GM12878 (cell line): Measurements from ENCODE around the gene SPATA6. TPM values are rescaled to one million over a fixed set of nuclear protein-coding genes. Genes with fewer than 3 reads are reported as not detected.

Experiments
- ATAC-seq: fragments of 200-7000 bp; cut with Tn5 transposase; 3 replicates; pipeline ENCODE4 v1.9.1; 2020; ENCODE audit warnings: mild to moderate bottlenecking, moderate library complexity
- BruUV-seq: library from RNA; stranded (reverse); fragments of 400-500 nt; replicated peaks from 2 replicates; lab custom pipeline; 2021; lab: Mats Ljungman, UMichigan
- CTCF ChIA-PET: fragments of 300-600 bp; sonication (Branson Sonifier 250); formaldehyde crosslinking; extraction: SDS; loops from one replicate; lab custom pipeline; 2021; ENCODE audit warnings: inconsistent platforms; lab: Yijun Ruan, JAX
- POLR2A ChIA-PET: fragments of 350-600 bp; formaldehyde crosslinking; extraction: SDS; loops from one replicate; lab custom pipeline; 2021; ENCODE audit warnings: inconsistent platforms; lab: Charles Lee
- RAD21 ChIA-PET: fragments of 300-600 bp; sonication (Branson Sonifier 250); formaldehyde crosslinking; loops from one replicate; lab custom pipeline; 2023; ENCODE audit warnings: antibody characterized with exemption; ENCODE audit not compliant: unreplicated experiment; lab: Charles Lee
- SMC1A ChIA-PET: fragments of 300-600 bp; sonication (Branson Sonifier 250); formaldehyde crosslinking; loops from one replicate; lab custom pipeline; 2023; ENCODE audit not compliant: unreplicated experiment, uncharacterized antibody; lab: Charles Lee
- DNase-seq: peaks from one replicate; pipeline ENCODE4 v3.0.0-alpha.2; 2011; ENCODE audit warnings: low read depth, low spot score
- FAIRE-seq: peaks from 3 replicates; lab custom pipeline; 2011; peaks lifted over from hg19 to GRCh38; lab: Jason Lieb, UNC
- H2AFZ ChIP-seq: 2 replicates; pipeline ENCODE4 v1.6.0; 2011; ENCODE audit warnings: low read depth, low read length, control low read depth; ENCODE audit not compliant: control insufficient read depth
- H3K27ac ChIP-seq: 2 replicates; pipeline ENCODE4 v1.5.1; 2011; ENCODE audit warnings: control low read depth; ENCODE audit not compliant: control insufficient read depth, insufficient read depth
- H3K27me3 ChIP-seq, 2 experiments: replicated peaks in 1 of 2; 2 replicates each; pipeline versions ENCODE4 v1.6.0 to v1.6.1; 2011; ENCODE audit warnings: low read length in 1 of 2; ENCODE audit not compliant: control insufficient read depth in 2 of 2, insufficient read depth in 2 of 2
- H3K36me3 ChIP-seq, 2 experiments: 2 replicates each; pipeline ENCODE4 v1.5.1; 2011; ENCODE audit warnings: low read length in 1 of 2; ENCODE audit not compliant: control insufficient read depth in 2 of 2, insufficient read depth in 2 of 2
- H3K4me1 ChIP-seq: 2 replicates; pipeline ENCODE4 v1.6.1; 2011; ENCODE audit warnings: mild to moderate bottlenecking, low read length, moderate library complexity, mixed read lengths; ENCODE audit not compliant: control insufficient read depth, insufficient read depth
- H3K4me2 ChIP-seq: 2 replicates; pipeline ENCODE4 v1.6.0; 2011; ENCODE audit warnings: control low read depth; ENCODE audit not compliant: control insufficient read depth, insufficient read depth
- H3K4me3 ChIP-seq: fragments of 200-600 bp; sonication (generic); 2 replicates; pipeline ENCODE4 v1.5.1; 2016
- H3K79me2 ChIP-seq: 2 replicates; pipeline ENCODE4 v1.6.0; 2011; ENCODE audit warnings: low read length; ENCODE audit not compliant: control insufficient read depth, insufficient read depth
- H3K9ac ChIP-seq: 2 replicates; pipeline ENCODE4 v1.8.0; 2011; ENCODE audit warnings: low read length, control low read depth, mixed read lengths; ENCODE audit not compliant: control insufficient read depth, insufficient read depth
- H3K9me3 ChIP-seq: replicated peaks from 3 replicates; pipeline ENCODE4 v1.5.1; 2011; ENCODE audit warnings: mild to moderate bottlenecking, low read length; ENCODE audit not compliant: control insufficient read depth, insufficient read depth
- H4K20me1 ChIP-seq: 2 replicates; pipeline ENCODE4 v1.6.0; 2011; ENCODE audit not compliant: control insufficient read depth, insufficient read depth
- CEBPB ChIP-seq, 2 experiments: fragments of 150-350 bp in 1 of 2; IDR thresholded peaks; 2 replicates each; pipeline ENCODE4 v1.6.1; 2012 to 2014; ENCODE audit warnings: low read depth in 2 of 2, low read length in 2 of 2, borderline replicate concordance in 1 of 2, inconsistent platforms in 1 of 2
- CTCF ChIP-seq, 3 experiments: IDR thresholded peaks in 2 of 3; conservative IDR thresholded peaks in 1 of 3; 2 replicates each; pipeline ENCODE4 v1.5.1; 2011; ENCODE audit warnings: low read depth in 3 of 3, low read length in 3 of 3, mild to moderate bottlenecking in 3 of 3, control low read depth in 2 of 3, moderate library complexity in 2 of 3, inconsistent platforms in 1 of 3, mixed read lengths in 1 of 3; ENCODE audit not compliant: control insufficient read depth in 2 of 3, insufficient read depth in 1 of 3; ENCODE audit errors: extremely low read depth in 1 of 3
- IKZF1 ChIP-seq: fragments of 450-650 bp; conservative IDR thresholded peaks from 2 replicates; pipeline ENCODE4 v1.6.1; 2017; ENCODE audit warnings: antibody characterized with exemption, mild to moderate bottlenecking
- MYC ChIP-seq: IDR thresholded peaks from 2 replicates; pipeline ENCODE4 v1.6.1; 2011; ENCODE audit warnings: mild to moderate bottlenecking, low read length, moderate library complexity, inconsistent platforms; ENCODE audit not compliant: insufficient read depth, insufficient replicate concordance, insufficient read length, severe bottlenecking
- RB1 ChIP-seq: fragments of 450-650 bp; formaldehyde crosslinking; IDR thresholded peaks from 2 replicates; pipeline ENCODE4 v1.6.1; 2017; ENCODE audit warnings: mild to moderate bottlenecking, borderline replicate concordance
- YY1 ChIP-seq: IDR thresholded peaks from 2 replicates; pipeline ENCODE4 v1.6.1; 2011; ENCODE audit warnings: low read depth, mild to moderate bottlenecking, low read length
- ZNF207 ChIP-seq: fragments of 450-650 bp; IDR thresholded peaks from 2 replicates; pipeline ENCODE4 v1.6.1; 2014; ENCODE audit warnings: antibody characterized with exemption, mild to moderate bottlenecking, borderline replicate concordance
- ZNF592 ChIP-seq: fragments of 450-650 bp; IDR thresholded peaks from 2 replicates; pipeline ENCODE4 v1.6.1; 2017; ENCODE audit warnings: mild to moderate bottlenecking, moderate library complexity
- WGBS: methylation state at CpG from one replicate; pipeline ENCODE4 v1.1.6; 2016; ENCODE audit warnings: low lambda C conversion rate; ENCODE audit not compliant: insufficient replicate concordance, insufficient coverage; ENCODE audit errors: missing lambda C conversion rate; 5-methylcytosine and 5-hydroxymethylcytosine counted together
- in situ Hi-C: fragments of 300-500 bp; cut with MboI; formaldehyde crosslinking; loops from 9 replicates; pipeline ENCODE4 v1.14.3; 2018; ENCODE audit warnings: mixed read lengths
- intact Hi-C: fragments of 100-400 bp; cut with micrococcal nuclease; formaldehyde crosslinking; loops from one replicate; pipeline ENCODE4 v1.14.2; 2022; ENCODE audit not compliant: unreplicated experiment
- polyA plus RNA-seq, 11 experiments: library from polyadenylated mRNA; depleted of rRNA in 4 of 11; unstranded in 6 of 11; stranded (reverse) in 5 of 11; fragments of >200 nt; fragmentation: Nextera tagmentation in 4 of 11; fragmentation: Illumina TruSeq in 1 of 11; extraction: Ambion mirVana in 4 of 11; extraction: Trizol in 1 of 11; gene quantifications; 1 replicate in 1 of 11; 2 replicates in 10 of 11; pipeline versions ENCODE4 v1.2.1 to v1.2.3, GENCODE V29; 2011 to 2016; ENCODE audit warnings: inconsistent platforms in 2 of 11, missing spikeins in 2 of 11, low read depth in 1 of 11
- total RNA-seq, 4 experiments: library from RNA; depleted of rRNA in 3 of 4; stranded (reverse); fragments of >200 nt in 3 of 4; fragmentation: Illumina TruSeq in 1 of 4; extraction: Trizol in 1 of 4; gene quantifications; 2 replicates each; pipeline versions ENCODE4 v1.2.1 to v1.2.3, GENCODE V29; 2013 to 2021

SPATA6 gene
- total and polyA plus RNA-seq, 10 of the 15 experiments (the other 5 are each of a cell fraction or from before 2014, with no cell fraction given) = 0.29 TPM; not detected in 9

DNA sequence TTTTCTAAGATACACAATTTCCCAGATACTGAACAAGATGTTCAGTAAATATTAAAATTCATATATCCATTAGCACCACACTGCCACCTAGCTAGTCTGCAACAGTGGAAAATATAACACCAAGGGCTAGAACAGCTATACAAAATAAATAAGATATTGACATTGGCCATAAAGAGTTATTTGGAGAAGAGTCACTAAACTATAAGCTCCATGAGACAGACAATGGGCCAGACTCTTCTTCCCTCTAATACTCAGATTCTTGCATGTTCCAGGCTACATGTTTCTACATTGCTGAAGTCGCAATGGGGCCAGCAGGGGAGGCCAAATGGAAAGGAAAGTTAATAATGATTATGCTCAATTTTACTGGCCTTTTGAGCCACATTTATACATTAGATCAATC, 21.5 kb downstream of the SPATA6 start:
- DNase-seq = no peak
- H3K4me2 ChIP-seq = no peak overlapping the region
- TF ChIP-seq YY1 (no peak), CTCF (IDR thresholded peaks at IDR 0.05 in 2 of 3, conservative IDR thresholded peaks at IDR 0.05 in 1 of 3; ENCODE audit: control insufficient read depth in 2 of 3, extremely low read depth in 1 of 3, insufficient read depth in 1 of 3, low read depth in 3 of 3, low read length in 3 of 3) (no peak), RB1 (no peak), IKZF1 (no peak), MYC (no peak), ZNF592 (no peak), CEBPB (IDR thresholded peaks at IDR 0.05; ENCODE audit: borderline replicate concordance in 1 of 2, low read depth in 2 of 2, low read length in 2 of 2) (no peak), ZNF207 (no peak)
- TF ChIP-seq, all 136 proteins: peak for 0
- intact Hi-C loops = no loop called here
- ATAC-seq (no peak), FAIRE-seq (no peak)
- Histone ChIP-seq H2AFZ (no peak overlapping the region), H3K9me3 (no peaks in the 10 kb centered on the region), H3K9ac (no peak overlapping the region), H3K36me3 (no peaks in the 10 kb centered on the region), H3K4me3 (no peak overlapping the region), H3K27me3 (no peaks in the 10 kb centered on the region), H3K4me1 (no peaks in the 10 kb centered on the region), H3K27ac (no peak overlapping the region), H3K79me2 (no peaks in the 10 kb centered on the region), H4K20me1 (no peaks in the 10 kb centered on the region)
- WGBS = 47% methylated on average over 1 of the region's 1 CpG
- ChIA-PET CTCF (interaction anchor here (0.7 to 1.6 kb wide), 2 partner anchors 13 to 88 kb away, joined by 3 to 5 read pairs; no protein-coding TSS in a partner anchor), SMC1A (interaction anchor here (0.7 to 0.8 kb wide), 2 partner anchors 13 to 1348 kb away, joined by 3 read pairs; no protein-coding TSS in a partner anchor), POLR2A (no interaction called here), RAD21 (no interaction called here)
- in situ Hi-C loops = no loop called here
- BruUV-seq = no TSS peak
